Measurements from ENCODE around the gene RPL10. TPM values are rescaled to one million over a fixed set of nuclear protein-coding genes. Genes with fewer than 3 reads are reported as not detected.

The RPL10 gene
- polyA plus RNA-seq, 1 donor from 2014 or later = 3,689 TPM

GRCh38 chrX:154362085-154362742 is 36.0 kb upstream of the RPL10 start:
- Histone ChIP-seq H3K36me3 (ENCODE audit: insufficient read depth, low read length) (no peaks in the 10 kb centered on the region), H3K4me3 (ENCODE audit: low read length) (no peak overlapping the region), H3K79me2 (replicated peaks; ENCODE audit: insufficient read depth, low read length) (no peaks in the 10 kb centered on the region), H3K27ac (ENCODE audit: low read length) (no peak overlapping the region), H3F3A (ENCODE audit: insufficient read depth, low read length, poor library complexity, severe bottlenecking) (no peaks in the 10 kb centered on the region), H3K27me3 (ENCODE audit: insufficient read depth, low read depth, low read length) (no peaks in the 10 kb centered on the region), H3K4me2 (ENCODE audit: low read length) (no peak overlapping the region), H3K9ac (ENCODE audit: low read length) (no peak overlapping the region), H2AFZ (ENCODE audit: low read depth, low read length) (no peak overlapping the region), H3K9me3 (ENCODE audit: low read length) (no peaks in the 10 kb centered on the region), H3K9me2 (ENCODE audit: insufficient read depth, low read length) (no peaks in the 10 kb centered on the region), H4K20me1 (ENCODE audit: insufficient read depth) (no peaks in the 10 kb centered on the region)
- TF ChIP-seq TAF1 (IDR thresholded peaks at IDR 0.05; ENCODE audit: low read depth) (no peak), EZH2 (IDR thresholded peaks at IDR 0.05; ENCODE audit: borderline replicate concordance, insufficient read depth, low read length, poor library complexity, severe bottlenecking) (no peak), EP300 (conservative IDR thresholded peaks at IDR 0.05; ENCODE audit: poor library complexity, severe bottlenecking) (no peak), POLR2AphosphoS5 (IDR thresholded peaks at IDR 0.05) (no peak), MXI1 (conservative IDR thresholded peaks at IDR 0.05; ENCODE audit: poor library complexity, severe bottlenecking) (no peak), RAD21 (conservative IDR thresholded peaks at IDR 0.05) (no peak), SMC3 (conservative IDR thresholded peaks at IDR 0.05; ENCODE audit: poor library complexity) (no peak)
- TF ChIP-seq, protein P1, sequence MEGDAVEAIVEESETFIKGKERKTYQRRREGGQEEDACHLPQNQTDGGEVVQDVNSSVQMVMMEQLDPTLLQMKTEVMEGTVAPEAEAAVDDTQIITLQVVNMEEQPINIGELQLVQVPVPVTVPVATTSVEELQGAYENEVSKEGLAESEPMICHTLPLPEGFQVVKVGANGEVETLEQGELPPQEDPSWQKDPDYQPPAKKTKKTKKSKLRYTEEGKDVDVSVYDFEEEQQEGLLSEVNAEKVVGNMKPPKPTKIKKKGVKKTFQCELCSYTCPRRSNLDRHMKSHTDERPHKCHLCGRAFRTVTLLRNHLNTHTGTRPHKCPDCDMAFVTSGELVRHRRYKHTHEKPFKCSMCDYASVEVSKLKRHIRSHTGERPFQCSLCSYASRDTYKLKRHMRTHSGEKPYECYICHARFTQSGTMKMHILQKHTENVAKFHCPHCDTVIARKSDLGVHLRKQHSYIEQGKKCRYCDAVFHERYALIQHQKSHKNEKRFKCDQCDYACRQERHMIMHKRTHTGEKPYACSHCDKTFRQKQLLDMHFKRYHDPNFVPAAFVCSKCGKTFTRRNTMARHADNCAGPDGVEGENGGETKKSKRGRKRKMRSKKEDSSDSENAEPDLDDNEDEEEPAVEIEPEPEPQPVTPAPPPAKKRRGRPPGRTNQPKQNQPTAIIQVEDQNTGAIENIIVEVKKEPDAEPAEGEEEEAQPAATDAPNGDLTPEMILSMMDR (IDR thresholded peaks at IDR 0.05; ENCODE audit: poor library complexity, severe bottlenecking) = no peak
- TF ChIP-seq, protein P2, sequence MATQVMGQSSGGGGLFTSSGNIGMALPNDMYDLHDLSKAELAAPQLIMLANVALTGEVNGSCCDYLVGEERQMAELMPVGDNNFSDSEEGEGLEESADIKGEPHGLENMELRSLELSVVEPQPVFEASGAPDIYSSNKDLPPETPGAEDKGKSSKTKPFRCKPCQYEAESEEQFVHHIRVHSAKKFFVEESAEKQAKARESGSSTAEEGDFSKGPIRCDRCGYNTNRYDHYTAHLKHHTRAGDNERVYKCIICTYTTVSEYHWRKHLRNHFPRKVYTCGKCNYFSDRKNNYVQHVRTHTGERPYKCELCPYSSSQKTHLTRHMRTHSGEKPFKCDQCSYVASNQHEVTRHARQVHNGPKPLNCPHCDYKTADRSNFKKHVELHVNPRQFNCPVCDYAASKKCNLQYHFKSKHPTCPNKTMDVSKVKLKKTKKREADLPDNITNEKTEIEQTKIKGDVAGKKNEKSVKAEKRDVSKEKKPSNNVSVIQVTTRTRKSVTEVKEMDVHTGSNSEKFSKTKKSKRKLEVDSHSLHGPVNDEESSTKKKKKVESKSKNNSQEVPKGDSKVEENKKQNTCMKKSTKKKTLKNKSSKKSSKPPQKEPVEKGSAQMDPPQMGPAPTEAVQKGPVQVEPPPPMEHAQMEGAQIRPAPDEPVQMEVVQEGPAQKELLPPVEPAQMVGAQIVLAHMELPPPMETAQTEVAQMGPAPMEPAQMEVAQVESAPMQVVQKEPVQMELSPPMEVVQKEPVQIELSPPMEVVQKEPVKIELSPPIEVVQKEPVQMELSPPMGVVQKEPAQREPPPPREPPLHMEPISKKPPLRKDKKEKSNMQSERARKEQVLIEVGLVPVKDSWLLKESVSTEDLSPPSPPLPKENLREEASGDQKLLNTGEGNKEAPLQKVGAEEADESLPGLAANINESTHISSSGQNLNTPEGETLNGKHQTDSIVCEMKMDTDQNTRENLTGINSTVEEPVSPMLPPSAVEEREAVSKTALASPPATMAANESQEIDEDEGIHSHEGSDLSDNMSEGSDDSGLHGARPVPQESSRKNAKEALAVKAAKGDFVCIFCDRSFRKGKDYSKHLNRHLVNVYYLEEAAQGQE (IDR thresholded peaks at IDR 0.05; ENCODE audit: borderline replicate concordance) = no peak

DNA sequence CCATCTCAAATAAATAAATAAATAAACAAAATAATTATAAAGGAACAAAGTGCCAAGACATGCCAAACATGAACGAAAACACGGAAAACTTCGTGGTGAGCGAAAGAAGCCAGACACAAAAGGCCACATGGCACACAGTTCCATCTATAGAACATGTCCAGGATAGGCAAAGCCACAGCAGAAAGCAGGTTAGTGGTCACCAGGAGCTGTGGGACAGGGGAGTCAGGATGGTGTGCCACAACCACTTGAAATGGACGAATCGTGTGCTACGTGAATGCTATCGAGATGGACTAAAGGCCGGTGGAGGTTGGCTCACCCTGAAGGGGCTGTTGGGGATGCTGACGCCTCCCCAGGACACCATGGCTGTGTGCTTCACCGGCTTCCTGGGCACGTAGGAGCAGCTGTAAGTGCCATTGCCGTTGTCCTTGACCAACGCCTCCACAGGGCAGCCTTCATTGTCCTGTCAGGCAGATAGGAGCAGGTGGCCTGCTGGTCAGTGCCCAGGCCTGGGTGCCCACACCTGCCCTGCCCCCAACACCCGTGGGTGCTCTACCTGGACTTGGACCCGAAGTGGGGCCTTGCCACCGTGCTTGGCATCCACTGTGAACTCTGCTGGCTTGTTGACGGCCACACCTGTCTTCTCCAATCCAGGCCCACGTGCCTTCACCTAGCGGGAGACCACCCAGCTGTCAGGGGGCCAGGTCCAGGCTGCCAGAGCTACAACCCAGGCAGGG is 34.3 kb upstream of the RPL10 start:
- H3F3A ChIP-seq (ENCODE audit: insufficient read depth, low read length, poor library complexity, severe bottlenecking) = no peaks in the 10 kb centered on the region
- no peak overlapping the region for H3K4me3 ChIP-seq (ENCODE audit: low read length)
- no peaks in the 10 kb centered on the region for H3K9me3 ChIP-seq (ENCODE audit: low read length)
- TF ChIP-seq SMC3 (conservative IDR thresholded peaks at IDR 0.05; ENCODE audit: poor library complexity) = no peak
- TF ChIP-seq, protein P1 (IDR thresholded peaks at IDR 0.05; ENCODE audit: poor library complexity, severe bottlenecking) = no peak
- no peak for TF ChIP-seq RAD21 (conservative IDR thresholded peaks at IDR 0.05)
- TF ChIP-seq TAF1 (IDR thresholded peaks at IDR 0.05; ENCODE audit: low read depth) = no peak
- TF ChIP-seq, protein P2 (IDR thresholded peaks at IDR 0.05; ENCODE audit: borderline replicate concordance) = no peak
- no peak for TF ChIP-seq MXI1 (conservative IDR thresholded peaks at IDR 0.05; ENCODE audit: poor library complexity, severe bottlenecking)
- H4K20me1 ChIP-seq (ENCODE audit: insufficient read depth) = no peaks in the 10 kb centered on the region
- no peaks in the 10 kb centered on the region for H3K36me3 ChIP-seq (ENCODE audit: insufficient read depth, low read length)
- no peak overlapping the region for H3K4me2 ChIP-seq (ENCODE audit: low read length)
- H3K9me2 ChIP-seq (ENCODE audit: insufficient read depth, low read length) = no peaks in the 10 kb centered on the region
- peaks cover 11% of the 10 kb centered on the region for H3K79me2 ChIP-seq (replicated peaks; ENCODE audit: insufficient read depth, low read length)
- no peak overlapping the region for H3K9ac ChIP-seq (ENCODE audit: low read length)
- H3K27me3 ChIP-seq (ENCODE audit: insufficient read depth, low read depth, low read length) = no peaks in the 10 kb centered on the region
- H3K27ac ChIP-seq (ENCODE audit: low read length) = no peak overlapping the region
- H2AFZ ChIP-seq (ENCODE audit: low read depth, low read length) = no peak overlapping the region

Measured in neural cell (in vitro differentiated cells).